ENCODE data around the gene LRRC1.
"Not testable (repeated sequence)": the region's sequence is repeated elsewhere in the genome, so short reads cannot be mapped to it uniquely, and the experiment has no call there.

LRRC1 gene

GRCh38 chr6:53793318-53794136 is 1.3 kb upstream of the LRRC1 start:
- DNase-seq, result peak; percentile 90

- DNase-seq, result peak; percentile 89
These were observed 577 bp upstream of the LRRC1 start for GRCh38 chr6:53794137-53794719.

GRCh38 chr6:53795340-53795701 is 516 bp downstream of the LRRC1 start:
- DNase-seq, result no peak

- peak; percentile 76 for DNase-seq
These were observed 1.1 kb downstream of the LRRC1 start for GRCh38 chr6:53795702-53796450.

GRCh38 chr6:53796451-53796780 is 1.6 kb downstream of the LRRC1 start:
- no peak for DNase-seq

- no peak for DNase-seq
These were observed 2.0 kb downstream of the LRRC1 start for GRCh38 chr6:53796791-53797190.

GRCh38 chr6:53797304-53797703 is 2.5 kb downstream of the LRRC1 start:
- DNase-seq, result no peak

- no peak for DNase-seq
These were observed 4.5 kb downstream of the LRRC1 start for GRCh38 chr6:53799340-53799739.

- DNase-seq, result no peak
These were observed 6.2 kb downstream of the LRRC1 start for GRCh38 chr6:53801022-53801421.

GRCh38 chr6:53802582-53802981 is 7.8 kb downstream of the LRRC1 start:
- no peak for DNase-seq

GRCh38 chr6:53803081-53803860 is 8.5 kb downstream of the LRRC1 start:
- DNase-seq, result no peak

- no peak for DNase-seq
These were observed 10.2 kb downstream of the LRRC1 start for GRCh38 chr6:53805016-53805415.

GRCh38 chr6:53805725-53806124 is 10.9 kb downstream of the LRRC1 start:
- no peak for DNase-seq

GRCh38 chr6:53807606-53808005 is 12.8 kb downstream of the LRRC1 start:
- not testable (repeated sequence) for DNase-seq

- no peak for DNase-seq
These were observed 13.6 kb downstream of the LRRC1 start for GRCh38 chr6:53808302-53808881.

GRCh38 chr6:53809691-53810090 is 14.9 kb downstream of the LRRC1 start:
- DNase-seq, result no peak

GRCh38 chr6:53811082-53811481 is 16.3 kb downstream of the LRRC1 start:
- no peak for DNase-seq

- no peak for DNase-seq
These were observed 16.9 kb downstream of the LRRC1 start for GRCh38 chr6:53811746-53812145.

GRCh38 chr6:53813096-53813495 is 18.3 kb downstream of the LRRC1 start:
- DNase-seq, result no peak

- DNase-seq, result no peak
These were observed 19.0 kb downstream of the LRRC1 start for GRCh38 chr6:53813801-53814200.

- no peak for DNase-seq
These were observed 19.5 kb downstream of the LRRC1 start for GRCh38 chr6:53814353-53814752.

- DNase-seq, result no peak
These were observed 20.7 kb downstream of the LRRC1 start for GRCh38 chr6:53815381-53816119.
